Effector memory CD8-positive, alpha-beta T cell (primary cell): ENCODE data around the gene PALM2AKAP2.

Experiments
- ATAC-seq: fragments of 150-1000 bp; cut with Tn5 transposase; replicated peaks from 2 replicates; pipeline ENCODE4 v1.10.0; 2021; ENCODE audit warnings: mild to moderate bottlenecking, moderate library complexity
- DNase-seq, 3 experiments: peaks; one replicate each; pipeline ENCODE4 v3.0.0; 2021
- H3K27ac Mint-ChIP-seq, 2 donors: one replicate each; pipeline ENCODE4 v1.8.0; 2022; ENCODE audit warnings: mild to moderate bottlenecking in 2 of 2, mixed read lengths in 2 of 2, moderate library complexity in 2 of 2
- H3K27me3 Mint-ChIP-seq, 2 donors: one replicate each; pipeline ENCODE4 v1.8.0; 2022; ENCODE audit warnings: mixed read lengths in 2 of 2
- H3K36me3 Mint-ChIP-seq: one replicate; pipeline ENCODE4 v1.8.0; 2022; ENCODE audit warnings: mild to moderate bottlenecking, moderate library complexity, mixed read lengths; ENCODE audit not compliant: insufficient read depth
- H3K4me1 Mint-ChIP-seq, 2 donors: one replicate each; pipeline ENCODE4 v1.8.0; 2022; ENCODE audit warnings: low read depth in 2 of 2, mixed read lengths in 2 of 2
- H3K4me3 Mint-ChIP-seq, 2 donors: one replicate each; pipeline ENCODE4 v1.8.0; 2022; ENCODE audit warnings: mild to moderate bottlenecking in 2 of 2, mixed read lengths in 2 of 2, moderate library complexity in 2 of 2
- H3K9me3 Mint-ChIP-seq, 2 donors: one replicate each; pipeline ENCODE4 v1.8.0; 2022; ENCODE audit warnings: mixed read lengths in 2 of 2
- total RNA-seq, 9 experiments: gene quantifications; one replicate each; lab custom pipeline; 2026; lab: John Stamatoyannopoulos, UW

The PALM2AKAP2 gene
- 10.9 to 138 (median 30.9) reads per million in 9 experiments for total RNA-seq

DNA sequence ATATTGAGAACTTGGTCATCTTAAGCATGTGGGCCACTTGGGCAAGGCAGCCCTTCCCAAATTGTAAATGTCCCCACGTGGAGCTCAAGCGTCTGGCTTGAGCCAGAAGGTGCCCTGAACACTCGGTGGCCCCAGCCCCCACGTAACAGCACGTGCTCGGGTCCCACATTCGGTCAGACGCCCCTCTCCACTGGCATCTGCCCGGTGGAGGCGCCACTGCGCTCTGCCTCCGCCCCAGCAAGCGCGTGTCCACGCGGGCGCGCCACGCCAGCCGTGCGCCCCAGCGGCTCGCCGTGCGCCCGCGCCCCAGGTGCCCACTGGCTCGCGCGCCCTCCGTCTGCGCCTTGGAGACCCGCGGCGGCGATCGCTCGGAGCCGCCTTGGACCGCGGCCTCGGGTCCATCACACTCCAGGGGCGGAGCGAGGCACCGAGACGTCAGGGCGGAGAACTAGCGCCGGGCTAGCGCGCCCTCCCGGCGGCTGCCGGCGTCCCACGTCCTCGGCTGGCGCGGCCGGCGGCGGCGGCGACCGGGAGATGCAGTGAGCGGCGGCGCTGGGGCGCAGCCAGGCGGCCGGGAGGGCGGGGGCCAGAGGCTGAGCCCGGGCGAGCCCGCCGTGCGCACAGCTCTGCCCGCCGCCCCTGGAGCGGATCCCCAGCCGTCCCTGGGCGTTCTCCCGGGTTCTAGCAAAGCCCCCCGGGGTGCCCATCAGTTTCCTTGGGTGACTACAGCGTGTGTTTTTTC is at the start of gene PALM2AKAP2:
TSS of gene PALM2AKAP2 (plus strand) at position 488 of the 742 bp plus-strand sequence. CDS start 291 bp downstream, outside the sequence.
- DNase-seq (no peak), ATAC-seq (no peak)
- Mint-ChIP-seq H3K27ac (no peak within 1 kb of the TSS), H3K9me3 (peaks cover 1 to 5% of the 10 kb centered on the region in 2 donors), H3K27me3 (peaks cover 19 to 26% of the 10 kb centered on the region in 2 donors), H3K4me3 (no peak within 1 kb of the TSS), H3K4me1 (no peaks in the 10 kb centered on the region), H3K36me3 (no peaks in the 10 kb centered on the region)

DNA sequence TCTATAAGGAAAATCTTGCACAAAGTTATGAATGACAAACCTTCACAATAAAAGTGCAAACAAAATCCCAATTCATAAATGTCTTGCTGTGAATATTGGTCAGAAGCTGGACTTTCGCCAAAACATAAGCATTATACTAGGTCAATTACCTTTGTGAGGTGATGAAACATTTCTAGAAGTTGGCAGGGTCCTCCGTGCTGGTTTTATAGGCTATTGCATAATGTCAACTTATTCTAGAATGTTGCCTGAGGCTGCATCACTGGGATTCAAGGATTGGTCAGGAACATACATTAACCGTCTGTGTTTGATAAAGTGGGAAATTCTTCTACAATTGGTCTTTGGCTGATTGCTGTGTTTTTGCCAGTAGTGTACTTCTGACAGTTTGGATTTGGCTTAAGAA is 49.8 kb upstream of the PALM2AKAP2 start:
- DNase-seq: no peak
- no peaks in the 10 kb centered on the region for H3K9me3 Mint-ChIP-seq
- no peak overlapping the region for H3K27ac Mint-ChIP-seq
- no peaks in the 10 kb centered on the region for H3K4me1 Mint-ChIP-seq
- no peak for ATAC-seq
- H3K36me3 Mint-ChIP-seq: no peaks in the 10 kb centered on the region
- H3K4me3 Mint-ChIP-seq: no peak overlapping the region
- peaks cover 0 to 6% of the 10 kb centered on the region in 2 donors for H3K27me3 Mint-ChIP-seq

DNA sequence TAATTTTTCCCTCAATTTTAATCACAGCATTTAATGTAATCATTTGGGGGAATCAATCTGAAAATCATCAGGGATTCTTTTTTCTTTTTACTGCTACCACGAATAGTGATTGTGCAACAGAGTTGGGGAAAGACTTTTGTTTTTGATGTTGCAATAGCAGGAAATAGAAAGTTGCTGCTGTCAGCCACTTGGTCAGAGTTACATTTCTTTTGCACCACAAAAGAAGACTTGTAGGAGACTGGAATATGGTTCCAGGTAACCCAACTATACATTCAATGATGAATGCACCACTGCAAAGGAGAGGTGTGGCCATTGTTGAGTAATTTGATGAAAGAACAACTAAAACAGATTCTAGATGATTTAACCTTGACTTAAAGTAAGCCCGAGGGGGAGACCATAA is 46.3 kb upstream of the PALM2AKAP2 start:
- H3K9me3 Mint-ChIP-seq: peaks cover 0 to 3% of the 10 kb centered on the region in 2 donors
- no peaks in the 10 kb centered on the region for H3K36me3 Mint-ChIP-seq
- no peak overlapping the region for H3K4me3 Mint-ChIP-seq
- DNase-seq (no peak), ATAC-seq (no peak)
- no peaks in the 10 kb centered on the region for H3K4me1 Mint-ChIP-seq
- no peak overlapping the region for H3K27ac Mint-ChIP-seq
- H3K27me3 Mint-ChIP-seq: peaks cover 0 to 6% of the 10 kb centered on the region in 2 donors

- Mint-ChIP-seq H3K4me1 (no peaks in the 10 kb centered on the region), H3K9me3 (peaks cover 0 to 3% of the 10 kb centered on the region in 2 donors), H3K4me3 (no peak overlapping the region), H3K36me3 (no peaks in the 10 kb centered on the region), H3K27ac (no peak overlapping the region), H3K27me3 (peaks cover 0 to 6% of the 10 kb centered on the region in 2 donors)
- no peak for DNase-seq
- no peak for ATAC-seq
Measured at GRCh38 chr9:109734814-109735213, 45.2 kb upstream of the PALM2AKAP2 start.

DNA sequence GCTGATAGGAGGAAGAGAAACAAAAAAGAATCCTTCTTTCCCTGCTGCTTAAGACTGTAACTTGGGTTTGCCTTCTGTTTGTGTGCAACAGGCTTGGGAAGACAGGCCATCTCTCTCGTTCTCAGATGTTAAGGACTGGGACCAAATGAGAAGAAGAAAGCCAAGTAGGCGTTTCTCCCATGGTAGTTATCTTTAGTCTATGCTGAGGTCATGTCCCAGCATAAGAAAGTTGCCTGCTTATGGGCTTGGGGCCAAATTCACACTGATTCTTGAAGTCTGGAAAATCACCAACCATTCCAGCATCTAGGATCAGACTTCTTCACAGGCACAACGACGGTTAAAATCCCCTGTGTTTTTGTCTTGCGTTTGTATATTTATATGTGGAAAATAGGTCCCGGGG is 44.2 kb upstream of the PALM2AKAP2 start:
- DNase-seq (no peak), ATAC-seq (no peak)
- Mint-ChIP-seq H3K27me3 (peaks cover 0 to 6% of the 10 kb centered on the region in 2 donors), H3K27ac (no peak overlapping the region), H3K36me3 (no peaks in the 10 kb centered on the region), H3K4me3 (no peak overlapping the region), H3K9me3 (peaks cover 0 to 3% of the 10 kb centered on the region in 2 donors), H3K4me1 (no peaks in the 10 kb centered on the region)

GRCh38 chr9:109737295-109737694 is 42.7 kb upstream of the PALM2AKAP2 start:
- Mint-ChIP-seq H3K9me3 (peaks cover 0 to 3% of the 10 kb centered on the region in 2 donors), H3K4me1 (no peaks in the 10 kb centered on the region), H3K27ac (no peak overlapping the region), H3K27me3 (peaks cover 0 to 6% of the 10 kb centered on the region in 2 donors), H3K36me3 (no peaks in the 10 kb centered on the region), H3K4me3 (no peak overlapping the region)
- no peak for ATAC-seq
- DNase-seq: no peak

DNA sequence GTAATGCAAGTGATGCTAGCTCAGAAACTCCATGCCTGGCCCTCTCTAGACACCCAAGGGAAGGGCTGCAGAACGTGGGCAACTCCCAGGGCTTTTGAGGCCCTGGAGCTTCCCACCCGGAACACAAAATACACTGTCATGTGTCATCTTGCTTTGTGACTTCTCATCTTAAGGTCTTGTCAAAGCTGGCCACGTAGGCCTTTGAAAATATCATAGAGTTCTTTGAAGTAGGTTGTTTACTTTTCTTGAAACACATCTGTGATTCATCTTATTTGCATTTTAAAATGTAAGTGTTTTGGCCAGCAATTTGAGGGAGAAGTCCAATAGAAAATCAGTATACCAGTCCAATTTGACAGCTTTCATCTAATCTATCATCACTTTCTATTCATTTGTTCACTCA is 40.2 kb upstream of the PALM2AKAP2 start:
- no peaks in the 10 kb centered on the region for H3K27me3 Mint-ChIP-seq
- no peak overlapping the region for H3K4me3 Mint-ChIP-seq
- H3K9me3 Mint-ChIP-seq: peaks cover 0 to 3% of the 10 kb centered on the region in 2 donors
- no peak overlapping the region for H3K27ac Mint-ChIP-seq
- H3K36me3 Mint-ChIP-seq: no peaks in the 10 kb centered on the region
- no peak for ATAC-seq
- no peaks in the 10 kb centered on the region for H3K4me1 Mint-ChIP-seq
- no peak for DNase-seq

- Mint-ChIP-seq H3K36me3 (no peaks in the 10 kb centered on the region), H3K4me1 (no peaks in the 10 kb centered on the region), H3K27me3 (no peaks in the 10 kb centered on the region), H3K9me3 (peaks cover 0 to 6% of the 10 kb centered on the region in 2 donors), H3K4me3 (no peak overlapping the region), H3K27ac (no peak overlapping the region)
- ATAC-seq (no peak), DNase-seq (no peak)
Measured at GRCh38 chr9:109742776-109743348, 37.1 kb upstream of the PALM2AKAP2 start.

DNA sequence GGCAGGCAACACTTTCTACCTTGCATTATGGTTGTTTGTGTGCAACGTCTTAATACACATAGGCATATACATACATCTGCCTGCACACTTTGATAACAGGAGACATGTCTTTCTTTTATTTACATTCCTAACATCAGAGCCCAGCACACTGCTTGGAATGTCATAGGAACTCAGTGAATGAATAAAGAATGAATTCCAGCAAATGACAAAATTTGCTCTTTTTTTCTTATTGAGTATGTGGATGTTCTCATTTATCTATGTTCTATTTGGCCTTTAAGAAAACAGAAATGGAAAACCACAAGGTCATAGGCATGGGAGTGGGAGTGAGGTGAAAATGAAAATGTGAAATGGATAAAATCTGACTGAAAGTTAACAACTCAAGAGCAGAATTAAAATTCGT is 36.3 kb upstream of the PALM2AKAP2 start:
- Mint-ChIP-seq H3K9me3 (peaks cover 0 to 6% of the 10 kb centered on the region in 2 donors), H3K4me3 (no peak overlapping the region), H3K4me1 (no peaks in the 10 kb centered on the region), H3K36me3 (no peaks in the 10 kb centered on the region), H3K27ac (no peak overlapping the region), H3K27me3 (no peaks in the 10 kb centered on the region)
- no peak for ATAC-seq
- DNase-seq: no peak

GRCh38 chr9:109745335-109746283 is 34.4 kb upstream of the PALM2AKAP2 start:
- no peak for DNase-seq
- no peak overlapping the region for H3K4me3 Mint-ChIP-seq
- H3K4me1 Mint-ChIP-seq: no peaks in the 10 kb centered on the region

DNA sequence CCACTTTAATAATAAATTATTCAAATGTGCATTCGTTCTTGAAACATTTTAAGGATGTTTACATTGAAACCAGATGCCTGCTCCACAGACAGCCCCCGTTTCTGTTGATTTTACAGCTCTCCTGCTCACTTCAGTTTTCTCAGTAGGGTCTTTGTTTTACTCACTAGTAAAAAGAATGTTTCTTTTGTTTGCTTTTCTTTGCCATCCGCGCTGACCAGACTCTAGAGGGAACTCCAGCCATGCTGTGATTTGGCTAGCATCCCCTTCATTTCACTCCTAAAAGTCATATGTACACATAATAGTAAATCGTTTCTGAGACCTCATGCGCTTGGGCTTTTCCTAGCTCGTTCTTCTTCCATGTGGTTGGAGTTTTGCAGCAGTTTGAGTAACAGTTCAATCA is 28.7 kb upstream of the PALM2AKAP2 start:
- H3K27ac Mint-ChIP-seq: no peak overlapping the region
- ATAC-seq: no peak
- H3K36me3 Mint-ChIP-seq: no peaks in the 10 kb centered on the region
- no peaks in the 10 kb centered on the region for H3K4me1 Mint-ChIP-seq
- H3K4me3 Mint-ChIP-seq: no peak overlapping the region
- no peak for DNase-seq
- peaks cover 2 to 16% of the 10 kb centered on the region in 2 donors for H3K9me3 Mint-ChIP-seq
- H3K27me3 Mint-ChIP-seq: peaks cover 0 to 11% of the 10 kb centered on the region in 2 donors

More at GRCh38 chr9:109745335-109746283, 34.4 kb upstream of the PALM2AKAP2 start:
- Mint-ChIP-seq H3K36me3 (no peaks in the 10 kb centered on the region), H3K27ac (no peak overlapping the region), H3K27me3 (no peaks in the 10 kb centered on the region), H3K9me3 (peaks cover 0 to 6% of the 10 kb centered on the region in 2 donors)
- no peak for ATAC-seq

GRCh38 chr9:109753308-109753707 is 26.7 kb upstream of the PALM2AKAP2 start:
- H3K27ac Mint-ChIP-seq: no peak overlapping the region
- no peak overlapping the region for H3K4me3 Mint-ChIP-seq
- peaks cover 0 to 11% of the 10 kb centered on the region in 2 donors for H3K27me3 Mint-ChIP-seq
- no peaks in the 10 kb centered on the region for H3K4me1 Mint-ChIP-seq
- ATAC-seq (no peak), DNase-seq (no peak)
- H3K36me3 Mint-ChIP-seq: no peaks in the 10 kb centered on the region
- H3K9me3 Mint-ChIP-seq: peaks cover 2 to 10% of the 10 kb centered on the region in 2 donors

DNA sequence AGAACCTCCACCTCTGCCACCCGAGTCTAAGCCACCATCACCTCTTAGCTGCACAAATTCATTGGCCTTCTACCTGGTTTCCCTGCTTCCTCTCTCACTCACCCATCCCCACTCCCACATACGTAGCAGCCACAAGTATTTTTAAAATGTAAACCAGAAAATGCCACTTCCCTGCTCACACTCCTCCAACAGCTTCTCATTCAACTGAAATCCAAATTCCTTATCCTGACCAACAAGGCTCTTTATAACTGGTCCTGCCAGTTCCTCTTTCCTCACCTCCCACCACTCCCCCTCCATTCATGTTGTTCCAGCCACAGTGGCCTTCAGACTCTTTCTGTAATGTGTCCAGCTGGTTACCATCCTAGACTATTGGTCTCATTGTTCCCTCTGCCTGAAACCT is 25.0 kb upstream of the PALM2AKAP2 start:
- ATAC-seq (no peak), DNase-seq (no peak)
- H3K36me3 Mint-ChIP-seq: no peaks in the 10 kb centered on the region
- no peaks in the 10 kb centered on the region for H3K4me1 Mint-ChIP-seq
- H3K27me3 Mint-ChIP-seq: peaks cover 6 to 11% of the 10 kb centered on the region in 2 donors
- no peak overlapping the region for H3K27ac Mint-ChIP-seq
- H3K4me3 Mint-ChIP-seq: no peak overlapping the region
- peaks cover 2 to 15% of the 10 kb centered on the region in 2 donors for H3K9me3 Mint-ChIP-seq
